Endodermal cell (in vitro differentiated cells): ENCODE measurements around the gene ADGRL3. TPM values are rescaled to one million over a fixed set of nuclear protein-coding genes. Genes with fewer than 3 reads are reported as not detected.

Experiments
- DNase-seq: peaks from one replicate; pipeline ENCODE4 v3.0.0-alpha.2; 2017
- H3K27ac ChIP-seq: 2 replicates; pipeline ENCODE4 v1.5.1; 2013; ENCODE audit warnings: mild to moderate bottlenecking, low read depth, low read length, moderate library complexity
- H3K27me3 ChIP-seq: 2 replicates; pipeline ENCODE4 v1.6.1; 2013; ENCODE audit warnings: mild to moderate bottlenecking, low read length, moderate library complexity; ENCODE audit not compliant: insufficient read depth, control insufficient read depth, poor library complexity, severe bottlenecking
- H3K36me3 ChIP-seq: 2 replicates; pipeline ENCODE4 v1.7.0; 2013; ENCODE audit warnings: mild to moderate bottlenecking, low read length, moderate library complexity; ENCODE audit not compliant: control insufficient read depth, insufficient read depth
- H3K4me1 ChIP-seq: one replicate; pipeline ENCODE4 v1.7.0; 2013; ENCODE audit warnings: low read length; ENCODE audit not compliant: control insufficient read depth, insufficient read depth
- H3K4me3 ChIP-seq: 2 replicates; pipeline ENCODE4 v1.5.1; 2013; ENCODE audit warnings: mild to moderate bottlenecking, low read length, moderate library complexity
- H3K9ac ChIP-seq: 2 replicates; pipeline ENCODE4 v1.6.1; 2013; ENCODE audit warnings: mild to moderate bottlenecking, low read length, moderate library complexity; ENCODE audit not compliant: poor library complexity, severe bottlenecking; ENCODE audit errors: extremely low read depth
- H3K9me3 ChIP-seq: 2 replicates; pipeline ENCODE4 v1.6.1; 2013; ENCODE audit warnings: mild to moderate bottlenecking, low read length, moderate library complexity; ENCODE audit not compliant: control insufficient read depth
- H3K27ac Mint-ChIP-seq: 2 replicates; pipeline ENCODE4 v1.8.0; 2020; ENCODE audit warnings: mixed read lengths
- H3K27me3 Mint-ChIP-seq: 2 replicates; pipeline ENCODE4 v1.8.0; 2021; ENCODE audit warnings: mild to moderate bottlenecking, mixed read lengths; ENCODE audit not compliant: insufficient read depth
- H3K36me3 Mint-ChIP-seq: 2 replicates; pipeline ENCODE4 v1.8.0; 2020; ENCODE audit warnings: low read depth, mixed read lengths
- H3K4me1 Mint-ChIP-seq: 2 replicates; pipeline ENCODE4 v1.8.0; 2020; ENCODE audit warnings: mixed read lengths
- H3K4me3 Mint-ChIP-seq: 2 replicates; pipeline ENCODE4 v1.8.0; 2020; ENCODE audit warnings: mild to moderate bottlenecking, moderate library complexity, mixed read lengths
- H3K9me3 Mint-ChIP-seq: 2 replicates; pipeline ENCODE4 v1.8.0; 2020; ENCODE audit warnings: mild to moderate bottlenecking, mixed read lengths
- WGBS, 2 experiments: methylation state at CpG; one replicate each; pipeline versions ENCODE4 v1.1.5 to v1.1.7; 2013; ENCODE audit warnings: missing lambda C conversion rate in 2 of 2, mixed read lengths in 1 of 2; ENCODE audit not compliant: insufficient coverage in 1 of 2, insufficient read length in 1 of 2; 5-methylcytosine and 5-hydroxymethylcytosine counted together
- total RNA-seq, 2 donors: library from RNA; stranded (reverse); fragmentation: NEBNext Ultra II Directional in 1 of 2; extraction: Animal tissue kit (Norgen Biotek cat#: 25700) in 1 of 2; gene quantifications; 2 replicates in 1 of 2; 3 replicates in 1 of 2; pipeline ENCODE4 v1.2.1, GENCODE V29; 2021
- TF ChIP-seq, protein P1 (sequence below): fragments of 200-600 bp; sonication (generic); conservative IDR thresholded peaks from 2 replicates; pipeline ENCODE4 v1.5.0; 2021; ENCODE audit warnings: antibody characterized with exemption, mild to moderate bottlenecking

ADGRL3 gene
- total RNA-seq, 2 donors from 2014 or later, result 9.9 to 10.3 TPM

DNA sequence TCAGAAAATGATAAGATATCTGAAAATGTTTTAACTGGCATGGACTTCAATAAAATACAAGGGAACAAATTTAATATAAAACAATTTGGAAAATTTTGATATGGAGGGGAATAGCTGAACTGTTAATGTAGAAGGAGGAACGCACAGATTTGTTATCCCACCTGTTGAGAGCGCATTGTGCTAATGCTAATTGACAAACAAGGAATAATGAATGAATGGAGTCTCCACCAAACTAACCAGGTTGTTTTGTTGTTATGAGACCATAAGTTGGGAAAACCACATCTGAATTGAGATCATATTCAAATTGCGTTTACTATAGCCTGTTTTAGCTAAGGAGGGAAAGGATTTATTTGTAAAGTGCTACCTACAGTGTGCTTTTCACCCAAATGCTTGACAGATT lies 195.6 kb downstream of the ADGRL3 start:
- Histone ChIP-seq H3K27me3 (no peaks in the 10 kb centered on the region), H3K27ac (no peak overlapping the region), H3K4me1 (no peaks in the 10 kb centered on the region), H3K4me3 (no peak overlapping the region), H3K36me3 (no peaks in the 10 kb centered on the region), H3K9me3 (no peaks in the 10 kb centered on the region), H3K9ac (no peak overlapping the region)
- DNase-seq, result no peak
- Mint-ChIP-seq H3K4me1 (peaks cover 22% of the 10 kb centered on the region), H3K4me3 (no peak overlapping the region), H3K27me3 (no peaks in the 10 kb centered on the region), H3K36me3 (no peaks in the 10 kb centered on the region), H3K9me3 (peaks cover 2% of the 10 kb centered on the region), H3K27ac (no peak overlapping the region)
- WGBS, 2 experiments, result 57 to 73% methylated on average over 2 to 3 of the region's 3 CpGs
- TF ChIP-seq, protein P1, sequence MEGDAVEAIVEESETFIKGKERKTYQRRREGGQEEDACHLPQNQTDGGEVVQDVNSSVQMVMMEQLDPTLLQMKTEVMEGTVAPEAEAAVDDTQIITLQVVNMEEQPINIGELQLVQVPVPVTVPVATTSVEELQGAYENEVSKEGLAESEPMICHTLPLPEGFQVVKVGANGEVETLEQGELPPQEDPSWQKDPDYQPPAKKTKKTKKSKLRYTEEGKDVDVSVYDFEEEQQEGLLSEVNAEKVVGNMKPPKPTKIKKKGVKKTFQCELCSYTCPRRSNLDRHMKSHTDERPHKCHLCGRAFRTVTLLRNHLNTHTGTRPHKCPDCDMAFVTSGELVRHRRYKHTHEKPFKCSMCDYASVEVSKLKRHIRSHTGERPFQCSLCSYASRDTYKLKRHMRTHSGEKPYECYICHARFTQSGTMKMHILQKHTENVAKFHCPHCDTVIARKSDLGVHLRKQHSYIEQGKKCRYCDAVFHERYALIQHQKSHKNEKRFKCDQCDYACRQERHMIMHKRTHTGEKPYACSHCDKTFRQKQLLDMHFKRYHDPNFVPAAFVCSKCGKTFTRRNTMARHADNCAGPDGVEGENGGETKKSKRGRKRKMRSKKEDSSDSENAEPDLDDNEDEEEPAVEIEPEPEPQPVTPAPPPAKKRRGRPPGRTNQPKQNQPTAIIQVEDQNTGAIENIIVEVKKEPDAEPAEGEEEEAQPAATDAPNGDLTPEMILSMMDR, result no peak

DNA sequence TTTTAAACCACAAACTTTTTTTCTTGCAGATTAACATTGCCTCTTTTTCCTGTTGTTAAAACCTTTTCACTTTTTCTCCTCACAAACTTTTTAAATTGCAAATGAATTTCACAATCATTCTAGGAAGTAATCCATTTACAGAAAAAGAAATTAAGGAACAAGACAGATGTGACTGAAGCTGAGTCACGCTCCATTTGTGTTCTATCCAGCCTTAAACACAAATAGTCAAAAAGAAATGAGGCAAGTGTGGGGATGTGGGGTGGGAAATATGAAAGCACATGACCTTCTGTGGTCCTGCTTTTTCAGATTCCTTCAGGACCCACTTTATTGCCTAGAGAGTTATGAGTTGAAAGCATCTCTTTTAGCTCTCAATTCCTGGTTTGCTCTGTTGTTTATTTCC lies 197.0 kb downstream of the ADGRL3 start:
- TF ChIP-seq, protein P1, result no peak
- Mint-ChIP-seq H3K27me3 (no peaks in the 10 kb centered on the region), H3K4me1 (peaks cover 22% of the 10 kb centered on the region), H3K9me3 (no peaks in the 10 kb centered on the region), H3K27ac (no peak overlapping the region), H3K4me3 (no peak overlapping the region), H3K36me3 (no peaks in the 10 kb centered on the region)
- no peaks in the 10 kb centered on the region for H3K9me3 ChIP-seq
- H3K27me3 ChIP-seq, result no peaks in the 10 kb centered on the region
- no peak for DNase-seq
- H3K27ac ChIP-seq, result no peak overlapping the region
- WGBS, 2 experiments, result 89 to 100% methylated on average over 1 of the region's 1 CpG
- H3K9ac ChIP-seq, result no peak overlapping the region
- H3K36me3 ChIP-seq, result no peaks in the 10 kb centered on the region
- no peaks in the 10 kb centered on the region for H3K4me1 ChIP-seq
- no peak overlapping the region for H3K4me3 ChIP-seq

DNA sequence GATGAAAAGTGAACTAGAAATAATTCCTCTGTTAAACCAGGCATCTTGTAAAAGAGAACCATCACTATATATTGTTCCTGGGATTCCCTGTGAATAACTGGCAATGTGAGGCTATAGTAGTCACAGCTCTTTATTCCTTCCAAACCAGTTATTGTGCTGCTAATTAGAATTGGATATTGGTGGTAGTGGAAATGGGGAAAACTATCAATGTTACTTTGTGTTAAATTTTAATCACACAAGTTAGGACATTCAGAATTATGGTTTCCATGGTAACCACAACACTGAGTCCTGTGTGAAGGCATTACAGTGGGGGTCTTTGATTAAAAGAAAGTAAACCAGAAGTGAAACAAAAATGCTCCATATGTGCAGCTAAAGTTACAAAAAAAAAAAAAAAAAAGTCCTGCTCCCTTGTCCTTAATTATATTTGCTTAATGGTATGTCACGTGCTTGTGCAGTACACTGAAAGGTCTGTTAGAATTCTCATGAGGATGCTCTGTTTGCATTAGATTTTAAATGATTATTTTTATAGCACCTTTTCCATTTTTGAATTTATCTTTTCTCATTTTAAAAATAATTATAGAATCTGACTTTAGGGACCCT lies 200.4 kb downstream of the ADGRL3 start:
- no CpG with 5 or more reads among the region's 1 CpG for WGBS, 2 experiments
- no peaks in the 10 kb centered on the region for H3K27me3 Mint-ChIP-seq
- H3K4me1 Mint-ChIP-seq, result peaks cover 16% of the 10 kb centered on the region

More for the DNA sequence above, 200.4 kb downstream of the ADGRL3 start:
- no peak overlapping the region for H3K4me3 ChIP-seq
- Mint-ChIP-seq H3K4me3 (no peak overlapping the region), H3K9me3 (no peaks in the 10 kb centered on the region), H3K27ac (no peak overlapping the region), H3K36me3 (no peaks in the 10 kb centered on the region)
- no peaks in the 10 kb centered on the region for H3K4me1 ChIP-seq
- H3K9ac ChIP-seq, result no peak overlapping the region
- TF ChIP-seq, protein P1, result no peak
- no peak for DNase-seq
- H3K27ac ChIP-seq, result no peak overlapping the region
- H3K9me3 ChIP-seq, result no peaks in the 10 kb centered on the region
- no peaks in the 10 kb centered on the region for H3K27me3 ChIP-seq
- H3K36me3 ChIP-seq, result no peaks in the 10 kb centered on the region
